Gastrocnemius medialis (tissue), 4 donors: ENCODE results near the gene MED13L. TPM values are rescaled to one million over a fixed set of nuclear protein-coding genes. Genes with fewer than 3 reads are reported as not detected.

Experiments
- ATAC-seq, 2 donors: fragments of 150-250 bp; one replicate each; pipeline ENCODE4 v1.9.1; 2016
- DNase-seq, 2 donors: peaks; one replicate each; pipeline ENCODE4 v3.0.0-alpha.2; 2019
- H3K27ac ChIP-seq, 4 donors: fragments of 200-600 bp; sonication (generic); 1 replicate in 1 of 4; 2 replicates in 3 of 4; pipeline ENCODE4 v1.5.1; 2016 to 2018; ENCODE audit warnings: mild to moderate bottlenecking in 2 of 4, moderate library complexity in 1 of 4
- H3K27me3 ChIP-seq, 3 donors: fragments of 200-600 bp; sonication (generic) in 2 of 3; 1 replicate in 1 of 3; 2 replicates in 2 of 3; pipeline versions ENCODE4 v1.5.1 to v1.6.0; 2016 to 2019; ENCODE audit warnings: mild to moderate bottlenecking in 1 of 3, moderate library complexity in 1 of 3
- H3K36me3 ChIP-seq, 2 donors: fragments of 200-600 bp; sonication (generic) in 1 of 2; one replicate each; pipeline ENCODE4 v1.5.1; 2017 to 2018
- H3K4me1 ChIP-seq, 2 donors: fragments of 200-600 bp; sonication (generic) in 1 of 2; one replicate each; pipeline ENCODE4 v1.5.1; 2016 to 2017; ENCODE audit warnings: mild to moderate bottlenecking in 2 of 2
- H3K4me3 ChIP-seq, 4 donors: fragments of 200-600 bp; sonication (generic) in 3 of 4; 1 replicate in 1 of 4; 2 replicates in 3 of 4; pipeline ENCODE4 v1.5.1; 2016 to 2019; ENCODE audit warnings: mild to moderate bottlenecking in 2 of 4
- H3K9me3 ChIP-seq, 3 donors: fragments of 200-600 bp; sonication (generic) in 2 of 3; 1 replicate in 1 of 3; 2 replicates in 2 of 3; pipeline ENCODE4 v1.5.1; 2016 to 2019
- POLR2A ChIP-seq, 2 donors: fragments of 450-650 bp; IDR thresholded peaks; one replicate each; pipeline ENCODE4 v1.6.1; 2017; ENCODE audit warnings: antibody characterized with exemption in 2 of 2, mild to moderate bottlenecking in 2 of 2, moderate library complexity in 2 of 2
- in situ Hi-C, 4 donors: fragments of 200-750 bp; cut with MboI; loops; one replicate each; pipeline versions ENCODE4 v1.15.0 to v1.8.0; 2017; ENCODE audit warnings: low sequenced_read_pairs in 4 of 4
- intact Hi-C: fragments of 100-400 bp; cut with DNase I; formaldehyde crosslinking; loops from one replicate; pipeline ENCODE4 v1.15.1; 2023; ENCODE audit warnings: low total_unique reads
- total RNA-seq, 4 donors: library from RNA; depleted of rRNA; stranded (reverse); fragments of >200 nt; gene quantifications; one replicate each; pipeline versions ENCODE4 v1.1.0 to v1.2.3, GENCODE V29; 2016
- TF ChIP-seq, protein P1 (sequence below), 5 experiments: fragments of 450-650 bp in 3 of 5; fragments of 200-600 bp in 2 of 5; sonication (generic) in 2 of 5; IDR thresholded peaks in 4 of 5; conservative IDR thresholded peaks in 1 of 5; 1 replicate in 4 of 5; 2 replicates in 1 of 5; pipeline ENCODE4 v1.5.1; 2016 to 2019; ENCODE audit warnings: antibody characterized with exemption in 5 of 5, mild to moderate bottlenecking in 3 of 5, moderate library complexity in 3 of 5

MED13L gene
- total RNA-seq, 4 donors from 2014 or later, result 59.5 to 92.6 (median 74.1) TPM

DNA sequence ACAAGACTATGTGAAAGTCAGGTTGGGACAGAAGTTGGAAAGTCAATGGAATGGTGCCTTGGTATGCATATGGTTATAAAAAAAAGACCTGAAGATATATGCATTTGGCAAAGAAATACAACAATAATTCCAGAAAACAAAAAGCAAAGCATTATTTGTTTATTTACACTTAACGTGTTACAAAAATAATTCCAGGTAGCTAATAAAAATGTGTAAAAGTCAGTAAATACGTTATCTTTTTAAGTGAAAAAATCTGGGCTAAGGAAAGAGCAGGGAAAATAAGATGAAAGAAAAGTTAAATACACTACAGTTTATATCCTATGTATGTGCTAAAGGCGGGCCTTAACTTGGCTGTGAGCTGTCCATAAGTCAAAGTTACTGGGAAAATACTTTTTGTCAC is 266.3 kb downstream of the MED13L start:
- H3K27me3 ChIP-seq, result no peaks in the 10 kb centered on the region
- intact Hi-C loops (no loop called here), in situ Hi-C loops (no loop called here)
- H3K4me1 ChIP-seq, result peaks cover 5 to 6% of the 10 kb centered on the region in 2 donors
- H3K4me3 ChIP-seq, result no peak overlapping the region
- H3K27ac ChIP-seq, result no peak overlapping the region
- ATAC-seq (no peak), DNase-seq (no peak)
- no peaks in the 10 kb centered on the region for H3K9me3 ChIP-seq
- peaks cover 0 to 52% of the 10 kb centered on the region in 2 donors for H3K36me3 ChIP-seq
- TF ChIP-seq, protein P1, sequence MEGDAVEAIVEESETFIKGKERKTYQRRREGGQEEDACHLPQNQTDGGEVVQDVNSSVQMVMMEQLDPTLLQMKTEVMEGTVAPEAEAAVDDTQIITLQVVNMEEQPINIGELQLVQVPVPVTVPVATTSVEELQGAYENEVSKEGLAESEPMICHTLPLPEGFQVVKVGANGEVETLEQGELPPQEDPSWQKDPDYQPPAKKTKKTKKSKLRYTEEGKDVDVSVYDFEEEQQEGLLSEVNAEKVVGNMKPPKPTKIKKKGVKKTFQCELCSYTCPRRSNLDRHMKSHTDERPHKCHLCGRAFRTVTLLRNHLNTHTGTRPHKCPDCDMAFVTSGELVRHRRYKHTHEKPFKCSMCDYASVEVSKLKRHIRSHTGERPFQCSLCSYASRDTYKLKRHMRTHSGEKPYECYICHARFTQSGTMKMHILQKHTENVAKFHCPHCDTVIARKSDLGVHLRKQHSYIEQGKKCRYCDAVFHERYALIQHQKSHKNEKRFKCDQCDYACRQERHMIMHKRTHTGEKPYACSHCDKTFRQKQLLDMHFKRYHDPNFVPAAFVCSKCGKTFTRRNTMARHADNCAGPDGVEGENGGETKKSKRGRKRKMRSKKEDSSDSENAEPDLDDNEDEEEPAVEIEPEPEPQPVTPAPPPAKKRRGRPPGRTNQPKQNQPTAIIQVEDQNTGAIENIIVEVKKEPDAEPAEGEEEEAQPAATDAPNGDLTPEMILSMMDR (IDR thresholded peaks at IDR 0.05 in 4 of 5, conservative IDR thresholded peaks at IDR 0.05 in 1 of 5), result no peak
- TF ChIP-seq POLR2A (IDR thresholded peaks at IDR 0.05), result no peak

DNA sequence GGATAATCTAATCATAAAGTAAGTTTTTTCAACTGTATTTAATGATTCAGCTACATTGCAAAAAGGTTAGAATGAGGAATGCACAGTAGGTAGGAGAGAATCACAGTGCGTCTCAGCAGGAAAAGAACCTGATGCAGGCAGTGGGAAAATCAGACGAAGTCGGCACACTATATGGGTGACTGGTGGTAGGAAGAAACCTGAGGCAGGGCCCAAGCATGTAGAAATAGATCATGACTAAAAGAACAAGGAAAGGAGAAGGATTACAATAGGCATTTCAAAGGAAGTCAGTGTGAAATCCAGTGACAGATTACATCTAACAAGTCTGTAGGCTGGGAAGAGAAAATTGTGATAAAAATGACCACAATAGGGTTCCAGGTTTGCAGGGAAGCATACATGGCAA is 267.0 kb downstream of the MED13L start:
- DNase-seq (no peak), ATAC-seq (peak in 1 of 2 donors; percentile 66)
- no peak overlapping the region for H3K4me3 ChIP-seq
- peaks cover 0 to 59% of the 10 kb centered on the region in 2 donors for H3K36me3 ChIP-seq
- H3K4me1 ChIP-seq, result no peaks in the 10 kb centered on the region
- H3K27ac ChIP-seq, result no peak overlapping the region
- in situ Hi-C loops (no loop called here), intact Hi-C loops (no loop called here)
- H3K9me3 ChIP-seq, result no peaks in the 10 kb centered on the region
- H3K27me3 ChIP-seq, result no peaks in the 10 kb centered on the region
- TF ChIP-seq, protein P1 (IDR thresholded peaks at IDR 0.05 in 4 of 5, conservative IDR thresholded peaks at IDR 0.05 in 1 of 5), result no peak
- TF ChIP-seq POLR2A (IDR thresholded peaks at IDR 0.05), result no peak

DNA sequence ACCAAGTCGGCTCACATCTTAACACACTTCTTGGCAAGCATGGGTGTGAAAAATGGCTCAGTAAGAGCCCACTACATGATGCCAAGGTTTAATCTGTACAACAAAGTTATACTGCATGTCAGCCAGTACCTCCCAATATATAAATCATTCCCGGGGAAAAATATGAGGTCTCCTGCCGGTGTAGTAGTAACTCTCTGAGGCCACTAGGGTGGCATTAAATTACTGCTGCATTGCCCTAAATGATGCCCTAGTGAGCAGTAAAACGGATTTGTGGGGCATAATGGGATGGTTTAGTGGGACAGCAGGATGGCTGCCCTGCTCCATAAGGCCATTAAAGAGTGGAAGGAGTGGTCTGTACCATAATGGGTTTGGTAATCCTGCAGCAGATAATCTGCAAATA is 267.7 kb downstream of the MED13L start:
- in situ Hi-C loops, result loop anchor here in 1 of 4 donors (10.0 kb wide), 1 partner anchor 225 kb away; no protein-coding TSS in a partner anchor
- H3K4me3 ChIP-seq, result no peak overlapping the region
- no peak for TF ChIP-seq POLR2A (IDR thresholded peaks at IDR 0.05)
- TF ChIP-seq, protein P1 (IDR thresholded peaks at IDR 0.05 in 4 of 5, conservative IDR thresholded peaks at IDR 0.05 in 1 of 5), result peak in 2 of 5 experiments; percentile 23 to 31
- H3K27me3 ChIP-seq, result no peaks in the 10 kb centered on the region
- H3K9me3 ChIP-seq, result no peaks in the 10 kb centered on the region
- H3K36me3 ChIP-seq, result peaks cover 0 to 62% of the 10 kb centered on the region in 2 donors
- no peak overlapping the region for H3K27ac ChIP-seq
- intact Hi-C loops, result loop anchor here (10.0 kb wide), 1 partner anchor 115 kb away; no protein-coding TSS in a partner anchor
- ATAC-seq (peak in 1 of 2 donors; percentile 22), DNase-seq (no peak)
- H3K4me1 ChIP-seq, result no peaks in the 10 kb centered on the region

DNA sequence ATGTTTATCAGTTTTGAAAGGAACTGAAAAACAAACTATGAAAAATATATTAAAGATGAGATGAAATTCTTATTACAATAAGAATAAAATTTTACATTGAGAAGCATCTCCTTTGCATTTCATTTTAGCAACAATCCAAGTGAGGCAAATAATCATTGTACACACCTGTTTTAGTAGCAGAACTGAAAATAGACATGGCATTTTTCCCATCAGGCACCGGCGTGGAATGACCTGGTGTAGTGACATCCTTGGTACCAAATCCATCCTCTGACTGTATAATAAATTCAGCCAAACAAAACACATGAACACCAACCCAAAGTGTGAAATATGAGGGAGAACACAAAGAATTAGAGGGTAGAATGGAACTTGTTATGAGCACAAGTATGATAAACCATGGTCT is 271.4 kb downstream of the MED13L start:
- intact Hi-C loops, result loop anchor here (10.0 kb wide), 1 partner anchor 119 kb away; no protein-coding TSS in a partner anchor
- Histone ChIP-seq H3K27ac (no peak overlapping the region), H3K27me3 (no peaks in the 10 kb centered on the region), H3K4me1 (peaks cover 0 to 4% of the 10 kb centered on the region in 2 donors), H3K4me3 (no peak overlapping the region), H3K9me3 (no peaks in the 10 kb centered on the region), H3K36me3 (peaks cover 0 to 52% of the 10 kb centered on the region in 2 donors)
- in situ Hi-C loops, result loop anchor here in 1 of 4 donors (10.0 kb wide), 1 partner anchor 229 kb away; no protein-coding TSS in a partner anchor
- DNase-seq, result no peak
- TF ChIP-seq, protein P1 (IDR thresholded peaks at IDR 0.05 in 4 of 5, conservative IDR thresholded peaks at IDR 0.05 in 1 of 5), result no peak
- TF ChIP-seq POLR2A (IDR thresholded peaks at IDR 0.05), result no peak
- ATAC-seq, result no peak
